Measurements from ENCODE around the gene PLTP. TPM values are rescaled to one million over a fixed set of nuclear protein-coding genes. Genes with fewer than 3 reads are reported as not detected.
A peak's percentile ranks its signal among the peaks of the same experiment; 100 is the strongest.

The PLTP gene
- total and polyA plus RNA-seq, 2 of the 13 experiments (the other 11 are each of a cell fraction or from before 2014, with no cell fraction given) = 16.9 to 28.6 TPM

GRCh38 chr20:45880988-45881788, 30.8 kb downstream of the PLTP start, which contains the start of gene ZSWIM1 (continued):
- peak; percentile 64; the same call in 1 of the 2 replicates for TF ChIP-seq ZNF280D (CRISPR knock-in tag; IDR thresholded peaks at IDR 0.05)
- TF ChIP-seq ZNF256 (CRISPR knock-in tag; conservative IDR thresholded peaks at IDR 0.05) = 0 out of 2 replicates have a peak, but pooled peaks have one; percentile 66
- TF ChIP-seq ZNF775 (CRISPR knock-in tag; IDR thresholded peaks at IDR 0.05; ENCODE audit: borderline replicate concordance) = no peak
- TF ChIP-seq ZBTB8A (CRISPR knock-in tag; IDR thresholded peaks at IDR 0.05; ENCODE audit: borderline replicate concordance, low read depth) = no peak
- peak; percentile 42; the same call in 1 of the 2 replicates for TF ChIP-seq TSC22D2 (CRISPR knock-in tag; IDR thresholded peaks at IDR 0.05; ENCODE audit: borderline replicate concordance)
- TF ChIP-seq CREM (IDR thresholded peaks at IDR 0.05) = peak; percentile 85
- TF ChIP-seq CREM (CRISPR knock-in tag; IDR thresholded peaks at IDR 0.05) = no peak
- TF ChIP-seq SKI (IDR thresholded peaks at IDR 0.05; ENCODE audit: partially characterized antibody) = peak; percentile 33
- no peak for TF ChIP-seq BHLHE40 (IDR thresholded peaks at IDR 0.05; ENCODE audit: low read length)
- TF ChIP-seq ZNF382 (CRISPR knock-in tag; IDR thresholded peaks at IDR 0.05; ENCODE audit: borderline replicate concordance) = no peak
- no peak for TF ChIP-seq TCF7 (IDR thresholded peaks at IDR 0.05; ENCODE audit: low read depth)
- no peak for TF ChIP-seq ZBTB42 (CRISPR knock-in tag; IDR thresholded peaks at IDR 0.05)
- TF ChIP-seq DZIP1 (CRISPR knock-in tag; IDR thresholded peaks at IDR 0.05) = no peak
- peak; percentile 85 for TF ChIP-seq GATAD1 (CRISPR knock-in tag; IDR thresholded peaks at IDR 0.05)
- peak; percentile 98 for TF ChIP-seq TGIF2 (CRISPR knock-in tag; IDR thresholded peaks at IDR 0.05)
- no peak for TF ChIP-seq ZNF10 (CRISPR knock-in tag; IDR thresholded peaks at IDR 0.05; ENCODE audit: borderline replicate concordance, low read depth)
- TF ChIP-seq IKZF4 (CRISPR knock-in tag; IDR thresholded peaks at IDR 0.05; ENCODE audit: borderline replicate concordance, low read depth, not compliant biosample characterization) = peak; percentile 61
- no peak; the same call in 1 of the 2 replicates for TF ChIP-seq TFE3 (CRISPR knock-in tag; IDR thresholded peaks at IDR 0.05)
- TF ChIP-seq ZNF18 (CRISPR knock-in tag; IDR thresholded peaks at IDR 0.05; ENCODE audit: insufficient replicate concordance) = no peak
- TF ChIP-seq CEBPB (IDR thresholded peaks at IDR 0.05; ENCODE audit: borderline replicate concordance, low read depth, low read length) = no peak

Data from HepG2 (cell line).